Parathyroid adenoma (tissue), 2 donors: ENCODE measurements around the gene PCDHGA1.

Experiments
- H2AFZ ChIP-seq: fragments of 300-600 bp; sonication (generic); one replicate; pipeline ENCODE4 v1.7.0; 2017; ENCODE audit warnings: antibody characterized with exemption, mild to moderate bottlenecking
- H3K27ac ChIP-seq: fragments of 300-600 bp; sonication (generic); one replicate; pipeline ENCODE4 v1.7.0; 2017
- H3K27me3 ChIP-seq: fragments of 300-600 bp; sonication (generic); one replicate; pipeline ENCODE4 v1.7.0; 2017; ENCODE audit warnings: low read length; ENCODE audit not compliant: control insufficient read depth, insufficient read depth
- H3K36me3 ChIP-seq: fragments of 300-600 bp; sonication (generic); one replicate; pipeline ENCODE4 v1.7.0; 2017; ENCODE audit warnings: low read length; ENCODE audit not compliant: control insufficient read depth, insufficient read depth
- H3K4me1 ChIP-seq: fragments of 300-600 bp; sonication (generic); one replicate; pipeline ENCODE4 v1.7.0; 2017; ENCODE audit warnings: control low read depth
- H3K4me2 ChIP-seq: fragments of 300-600 bp; sonication (generic); one replicate; pipeline ENCODE4 v1.7.0; 2017; ENCODE audit warnings: low read length
- H3K4me3 ChIP-seq: fragments of 300-600 bp; sonication (generic); one replicate; pipeline ENCODE4 v1.7.0; 2017; ENCODE audit warnings: low read depth, low read length
- H3K79me2 ChIP-seq: fragments of 300-600 bp; sonication (generic); one replicate; pipeline ENCODE4 v1.7.0; 2017; ENCODE audit warnings: control low read depth
- H3K9ac ChIP-seq: fragments of 300-600 bp; sonication (generic); one replicate; pipeline ENCODE4 v1.7.0; 2017; ENCODE audit warnings: mild to moderate bottlenecking
- H3K9me3 ChIP-seq: fragments of 300-600 bp; sonication (generic); one replicate; pipeline ENCODE4 v1.7.0; 2017; ENCODE audit warnings: low read length; ENCODE audit not compliant: control insufficient read depth
- TF ChIP-seq, protein P1 (sequence below): fragments of 300-600 bp; sonication (generic); IDR thresholded peaks from one replicate; pipeline ENCODE4 v1.7.0; 2017; ENCODE audit warnings: antibody characterized with exemption, mild to moderate bottlenecking
- donor health status: primary hyperparathyroidism.

The PCDHGA1 gene

DNA sequence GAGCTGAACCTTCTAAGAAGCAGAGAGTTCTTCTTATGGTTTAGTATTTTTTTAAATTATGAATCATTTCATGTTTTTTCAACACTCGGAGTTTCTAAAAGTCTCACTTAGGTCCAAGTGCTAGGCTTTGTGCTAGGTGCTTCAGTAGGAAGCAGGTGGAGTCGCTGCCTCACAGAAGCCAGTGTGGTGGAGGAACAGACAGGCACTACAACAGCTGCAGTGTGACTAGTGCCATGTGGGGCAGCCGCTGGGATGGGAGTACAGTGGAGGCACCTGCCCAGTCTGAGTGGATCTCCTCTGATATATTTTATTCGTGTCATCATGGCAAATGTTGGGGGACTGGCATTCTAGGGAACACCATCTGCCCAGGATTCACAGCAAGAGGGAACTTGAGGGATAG is 173.9 kb downstream of the PCDHGA1 start:
- Histone ChIP-seq H3K27ac (no peak overlapping the region), H3K27me3 (no peaks in the 10 kb centered on the region)
- TF ChIP-seq, protein P1, sequence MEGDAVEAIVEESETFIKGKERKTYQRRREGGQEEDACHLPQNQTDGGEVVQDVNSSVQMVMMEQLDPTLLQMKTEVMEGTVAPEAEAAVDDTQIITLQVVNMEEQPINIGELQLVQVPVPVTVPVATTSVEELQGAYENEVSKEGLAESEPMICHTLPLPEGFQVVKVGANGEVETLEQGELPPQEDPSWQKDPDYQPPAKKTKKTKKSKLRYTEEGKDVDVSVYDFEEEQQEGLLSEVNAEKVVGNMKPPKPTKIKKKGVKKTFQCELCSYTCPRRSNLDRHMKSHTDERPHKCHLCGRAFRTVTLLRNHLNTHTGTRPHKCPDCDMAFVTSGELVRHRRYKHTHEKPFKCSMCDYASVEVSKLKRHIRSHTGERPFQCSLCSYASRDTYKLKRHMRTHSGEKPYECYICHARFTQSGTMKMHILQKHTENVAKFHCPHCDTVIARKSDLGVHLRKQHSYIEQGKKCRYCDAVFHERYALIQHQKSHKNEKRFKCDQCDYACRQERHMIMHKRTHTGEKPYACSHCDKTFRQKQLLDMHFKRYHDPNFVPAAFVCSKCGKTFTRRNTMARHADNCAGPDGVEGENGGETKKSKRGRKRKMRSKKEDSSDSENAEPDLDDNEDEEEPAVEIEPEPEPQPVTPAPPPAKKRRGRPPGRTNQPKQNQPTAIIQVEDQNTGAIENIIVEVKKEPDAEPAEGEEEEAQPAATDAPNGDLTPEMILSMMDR, result no peak

DNA sequence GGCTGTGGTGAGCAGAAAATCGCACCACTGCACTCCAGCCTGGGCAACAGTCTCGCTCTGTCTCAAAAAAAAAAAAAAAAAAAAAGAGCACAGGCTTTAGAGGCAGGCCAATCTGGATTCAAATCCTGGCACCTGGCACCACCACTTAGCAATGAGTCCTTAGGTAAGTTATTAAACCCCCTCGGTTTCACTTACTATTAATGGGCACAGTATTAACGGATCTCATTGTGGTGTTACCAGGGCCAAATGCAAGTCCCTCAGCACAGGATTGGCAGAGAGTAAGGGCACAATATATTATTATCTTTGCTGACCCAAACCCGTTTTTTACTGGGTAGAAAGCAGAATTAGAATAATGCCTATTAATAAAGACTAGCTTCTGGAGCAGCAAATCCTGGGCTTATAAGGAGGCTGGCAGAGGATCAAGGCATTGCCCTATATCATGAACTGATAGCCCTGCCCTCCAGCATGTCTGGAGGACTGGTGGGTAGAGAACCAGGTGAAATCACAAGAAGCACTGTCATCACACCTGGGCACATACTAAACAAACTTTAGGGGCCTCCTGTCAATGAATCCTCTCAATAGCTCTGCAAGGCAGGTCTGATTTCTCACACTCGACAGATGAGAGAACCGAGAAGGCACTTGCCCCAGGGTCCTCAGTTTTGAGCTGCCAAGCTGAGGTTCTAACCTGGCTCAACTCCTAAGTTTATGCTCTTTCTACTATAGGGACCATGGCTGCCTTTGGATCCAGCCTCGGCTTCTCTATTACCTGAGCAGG is 176.3 kb downstream of the PCDHGA1 start:
- H3K4me2 ChIP-seq, result no peak overlapping the region
- no peak overlapping the region for H3K9ac ChIP-seq
- peak overlapping the region; percentile 58 for H3K27ac ChIP-seq
- H3K9me3 ChIP-seq, result no peaks in the 10 kb centered on the region
- peaks cover 4% of the 10 kb centered on the region for H3K79me2 ChIP-seq
- TF ChIP-seq, protein P1, result no peak
- no peak overlapping the region for H2AFZ ChIP-seq
- no peaks in the 10 kb centered on the region for H3K27me3 ChIP-seq
- H3K4me3 ChIP-seq, result no peak overlapping the region
- peaks cover 17% of the 10 kb centered on the region for H3K4me1 ChIP-seq
- no peaks in the 10 kb centered on the region for H3K36me3 ChIP-seq

More for the DNA sequence above, 173.9 kb downstream of the PCDHGA1 start:
- Histone ChIP-seq H3K4me3 (no peak overlapping the region), H3K9me3 (no peaks in the 10 kb centered on the region), H3K9ac (no peak overlapping the region), H3K79me2 (peaks cover 3% of the 10 kb centered on the region), H3K4me2 (no peak overlapping the region), H2AFZ (no peak overlapping the region), H3K36me3 (no peaks in the 10 kb centered on the region), H3K4me1 (peaks cover 17% of the 10 kb centered on the region)

DNA sequence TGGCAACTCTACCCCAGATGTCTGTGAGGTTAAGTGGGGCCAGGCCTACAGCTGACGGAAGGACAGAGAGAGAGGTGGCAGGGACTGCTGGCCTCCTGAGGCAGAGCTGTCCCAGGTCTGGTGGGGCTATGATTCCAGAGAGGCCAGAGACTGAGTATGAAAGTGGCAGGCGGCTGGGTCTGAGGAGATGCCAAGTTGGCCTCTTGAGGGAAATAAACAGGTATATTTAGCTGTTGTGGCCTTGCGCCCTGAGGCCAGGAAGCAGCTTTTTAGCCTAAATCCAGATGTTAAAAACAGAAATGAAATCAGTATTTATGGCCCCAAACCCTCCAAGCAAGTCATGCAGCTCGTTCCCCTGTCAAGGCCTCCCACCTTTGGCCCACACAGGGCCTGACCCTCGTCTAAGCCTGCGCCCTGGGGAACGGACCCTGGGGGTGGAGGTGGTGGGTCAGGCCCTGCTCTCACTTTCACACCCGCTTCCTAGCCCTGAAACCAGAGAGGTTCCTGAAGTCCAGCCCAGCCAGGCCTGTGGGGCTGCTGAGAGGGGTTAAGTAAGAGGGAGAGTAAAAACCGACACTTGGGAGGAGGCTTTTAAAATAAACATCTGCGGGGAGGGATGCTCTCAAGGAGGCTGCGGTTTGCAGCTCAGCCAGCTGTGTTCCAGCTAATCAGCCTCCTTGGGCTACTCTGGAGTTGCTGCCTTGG is 177.2 kb downstream of the PCDHGA1 start:
- Histone ChIP-seq H3K79me2 (peaks cover 5% of the 10 kb centered on the region), H3K36me3 (no peaks in the 10 kb centered on the region), H3K9ac (no peak overlapping the region), H3K4me2 (no peak overlapping the region), H3K27me3 (no peaks in the 10 kb centered on the region), H3K9me3 (no peaks in the 10 kb centered on the region), H3K4me3 (no peak overlapping the region), H2AFZ (no peak overlapping the region), H3K4me1 (peaks cover 23% of the 10 kb centered on the region), H3K27ac (peak overlapping the region; percentile 58)
- TF ChIP-seq, protein P1, result no peak

DNA sequence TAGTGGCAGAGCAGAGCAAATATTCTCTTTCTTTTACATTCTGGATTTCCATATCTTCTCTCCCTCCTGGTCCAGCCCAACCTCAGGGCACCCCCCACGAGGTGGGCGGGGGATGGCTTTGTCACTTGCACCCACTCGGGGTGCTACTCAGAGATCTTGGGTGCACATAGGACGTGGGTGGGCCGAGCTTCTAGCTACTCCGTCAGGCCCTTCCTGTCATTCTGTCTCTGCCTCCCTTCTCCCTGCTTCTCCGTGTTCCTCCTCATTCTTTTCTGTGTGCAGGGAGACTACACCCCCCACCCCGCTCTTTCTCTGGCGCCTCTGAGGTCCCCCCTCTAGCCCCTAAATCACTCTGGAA is 178.1 kb downstream of the PCDHGA1 start:
- H3K27ac ChIP-seq, result peak overlapping the region; percentile 58
- H3K79me2 ChIP-seq, result peaks cover 5% of the 10 kb centered on the region
- no peaks in the 10 kb centered on the region for H3K27me3 ChIP-seq
- peak overlapping the region; percentile 68 for H2AFZ ChIP-seq
- H3K36me3 ChIP-seq, result no peaks in the 10 kb centered on the region
- H3K9me3 ChIP-seq, result no peaks in the 10 kb centered on the region
- no peak overlapping the region for H3K4me3 ChIP-seq
- H3K4me2 ChIP-seq, result no peak overlapping the region
- no peak overlapping the region for H3K9ac ChIP-seq
- TF ChIP-seq, protein P1, result no peak
- H3K4me1 ChIP-seq, result peaks cover 23% of the 10 kb centered on the region
